ENCODE measurements around the gene CYB5D1. TPM values are rescaled to one million over a fixed set of nuclear protein-coding genes. Genes with fewer than 3 reads are reported as not detected.

Gene CYB5D1
- total RNA-seq, 6 donors from 2014 or later: 5.2 to 12.4 (median 7.3) TPM

- peak; percentile 77 to 85 for ATAC-seq (ENCODE audit: low FRiP score in 2 of 2)
- Histone ChIP-seq H3K36me3 (peaks cover 6 to 20% (median 18%) of the 10 kb centered on the region in 4 donors), H3K27ac (peak overlapping the region; percentile 99 to 100 (median 100)), H3K27me3 (no peaks in the 10 kb centered on the region), H3K4me1 (peaks cover 44 to 72% (median 52%) of the 10 kb centered on the region in 4 donors), H3K9me3 (no peaks in the 10 kb centered on the region), H3K4me3 (peak overlapping the region; percentile 82 to 90 (median 87))
- DNase-seq: peak; percentile 89 to 97
- 0 to 1% methylated on average over 24 to 29 of the region's 46 CpGs for WGBS, 2 donors
- no peak for TF ChIP-seq EP300 (IDR thresholded peaks at IDR 0.05)
- TF ChIP-seq POLR2A (IDR thresholded peaks at IDR 0.05): no peak
- TF ChIP-seq POLR2AphosphoS5 (IDR thresholded peaks at IDR 0.05): peak; percentile 7 to 57
- TF ChIP-seq CTCF (IDR thresholded peaks at IDR 0.05): peak in 1 of 6 experiments; percentile 43
Measured at GRCh38 chr17:7841915-7842379, 15.9 kb upstream of the CYB5D1 start.

GRCh38 chr17:7842380-7843256 is 15.2 kb upstream of the CYB5D1 start:
- Histone ChIP-seq H3K4me1 (peaks cover 37 to 66% (median 46%) of the 10 kb centered on the region in 4 donors), H3K4me3 (peak overlapping the region; percentile 82 to 90 (median 87)), H3K27ac (peak overlapping the region; percentile 99 to 100 (median 100)), H3K36me3 (peaks cover 10 to 27% (median 25%) of the 10 kb centered on the region in 4 donors), H3K9me3 (no peaks in the 10 kb centered on the region), H3K27me3 (no peaks in the 10 kb centered on the region)
- ATAC-seq (ENCODE audit: low FRiP score in 2 of 2) (peak; percentile 59 to 63), DNase-seq (peak; percentile 90 to 93)
- WGBS, 2 donors: 0% methylated on average over 27 to 44 of the region's 47 CpGs
- TF ChIP-seq CTCF (IDR thresholded peaks at IDR 0.05) (peak in 1 of 6 experiments; percentile 12), POLR2A (IDR thresholded peaks at IDR 0.05) (peak; percentile 67 to 77 (median 72)), POLR2AphosphoS5 (IDR thresholded peaks at IDR 0.05) (peak; percentile 97), EP300 (IDR thresholded peaks at IDR 0.05) (peak in 3 of 4 donors; percentile 89 to 94 (median 90))

DNA sequence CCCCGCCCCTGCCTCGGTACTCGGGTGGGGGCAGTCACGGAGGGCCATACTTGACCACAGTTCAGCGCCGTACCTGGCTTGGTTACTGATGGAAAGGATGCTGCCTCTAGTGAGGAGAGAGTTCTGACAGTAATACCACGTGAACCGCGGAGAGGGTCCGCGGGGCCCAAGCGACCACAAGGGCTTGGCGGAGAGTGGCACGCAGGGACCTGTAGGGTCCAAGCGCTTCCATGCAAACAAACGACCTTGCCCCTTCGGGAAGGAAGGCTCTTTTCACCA is 14.6 kb upstream of the CYB5D1 start:
- TF ChIP-seq POLR2A (IDR thresholded peaks at IDR 0.05) (no peak), CTCF (IDR thresholded peaks at IDR 0.05) (peak in 1 of 6 experiments; percentile 4), EP300 (IDR thresholded peaks at IDR 0.05) (no peak)
- Histone ChIP-seq H3K4me3 (peak overlapping the region; percentile 82 to 90 (median 87)), H3K4me1 (peaks cover 31 to 65% (median 43%) of the 10 kb centered on the region in 4 donors), H3K9me3 (no peaks in the 10 kb centered on the region), H3K36me3 (peaks cover 16 to 32% (median 30%) of the 10 kb centered on the region in 4 donors), H3K27ac (peak overlapping the region; percentile 99 to 100 (median 100)), H3K27me3 (no peaks in the 10 kb centered on the region)
- WGBS, 2 donors: 2% methylated on average over 17 of the region's 17 CpGs; no CpG with 5 or more reads in 1 of the 2 donors
- ATAC-seq (ENCODE audit: low FRiP score in 2 of 2): no peak
- DNase-seq: no peak

DNA sequence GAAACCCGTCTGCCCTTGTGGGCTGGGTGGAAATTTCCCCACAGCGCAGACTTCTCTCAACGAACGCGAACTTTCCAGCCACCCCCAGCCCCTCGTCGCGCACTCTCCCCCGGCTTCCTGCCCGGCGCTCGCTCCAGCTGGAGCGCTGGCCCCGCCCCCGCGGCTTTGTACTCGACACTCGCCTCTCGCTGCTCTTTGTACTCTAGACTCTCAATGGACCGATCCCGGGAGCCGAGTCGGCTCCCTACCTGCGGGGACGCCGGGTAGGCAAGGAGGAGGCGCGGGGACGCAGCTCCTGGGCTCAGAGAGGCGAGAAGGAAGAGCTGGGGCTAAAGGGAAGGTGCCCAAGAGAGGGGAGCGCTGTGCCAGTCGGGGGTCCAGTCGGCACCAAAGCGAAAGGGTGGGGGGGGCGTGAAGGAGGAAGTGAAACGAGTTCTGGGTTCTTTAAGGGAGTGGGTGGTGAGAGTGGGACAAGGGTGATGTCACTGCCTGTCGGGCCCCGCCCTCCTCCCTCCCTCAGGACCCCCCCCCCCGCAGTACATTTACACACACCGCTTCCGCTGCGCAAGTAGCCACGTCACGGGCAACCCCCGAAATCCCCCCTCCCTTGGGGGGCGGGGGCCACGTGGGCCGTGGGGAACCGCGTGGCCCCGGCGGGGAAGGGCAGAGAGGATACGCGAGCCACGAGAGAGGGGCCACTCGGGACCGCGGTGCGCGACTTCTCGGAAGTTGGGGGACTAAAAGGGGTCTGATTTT is 14.1 kb upstream of the CYB5D1 start:
- peak in 3 of 4 donors; percentile 27 to 64 (median 61) for TF ChIP-seq POLR2A (IDR thresholded peaks at IDR 0.05)
- TF ChIP-seq CTCF (IDR thresholded peaks at IDR 0.05): peak in 1 of 6 experiments; percentile 5
- peak in 2 of 4 donors; percentile 63 to 86 for TF ChIP-seq EP300 (IDR thresholded peaks at IDR 0.05)
- TF ChIP-seq POLR2AphosphoS5 (IDR thresholded peaks at IDR 0.05): peak; percentile 68 to 74
- H3K4me1 ChIP-seq: peaks cover 28 to 60% (median 39%) of the 10 kb centered on the region in 4 donors
- H3K9me3 ChIP-seq: no peaks in the 10 kb centered on the region
- peaks cover 20 to 38% (median 36%) of the 10 kb centered on the region in 4 donors for H3K36me3 ChIP-seq
- ATAC-seq (ENCODE audit: low FRiP score in 2 of 2) (peak; percentile 66 to 75), DNase-seq (peak; percentile 91 to 97)
- peak overlapping the region; percentile 99 to 100 (median 100) for H3K27ac ChIP-seq
- H3K4me3 ChIP-seq: peak overlapping the region; percentile 82 to 90 (median 87)
- WGBS, 2 donors: 1 to 2% methylated on average over 48 to 54 of the region's 61 CpGs
- H3K27me3 ChIP-seq: no peaks in the 10 kb centered on the region

Data from upper lobe of left lung (tissue), 6 donors.